Superior temporal gyrus (tissue), 1 donor: ENCODE data around the gene NRG3.

Experiments used
- DNase-seq: peaks from one replicate; pipeline ENCODE4 v3.0.0-alpha.2; 2016; ENCODE audit errors: extremely low spot score

Gene NRG3

DNA sequence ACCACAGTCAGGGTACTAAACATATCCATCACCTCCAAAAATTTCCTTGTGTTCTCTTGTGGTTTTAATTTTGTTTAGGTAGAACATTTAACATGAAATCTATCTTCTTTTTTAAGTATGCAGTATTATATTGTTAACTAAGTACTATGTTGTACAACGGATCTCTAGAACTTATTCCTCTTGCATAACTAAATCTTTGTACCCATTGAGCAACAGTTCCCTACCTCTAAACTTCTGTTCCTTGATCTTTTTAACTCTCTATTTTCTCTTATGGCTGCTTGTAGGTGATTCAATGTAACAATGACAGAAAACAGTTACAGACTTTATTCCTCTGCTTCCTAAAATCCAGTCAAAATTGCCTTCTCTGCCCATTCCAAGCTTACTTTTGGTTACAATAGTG is 9.9 kb downstream of the NRG3 start:
- no peak for DNase-seq

DNA sequence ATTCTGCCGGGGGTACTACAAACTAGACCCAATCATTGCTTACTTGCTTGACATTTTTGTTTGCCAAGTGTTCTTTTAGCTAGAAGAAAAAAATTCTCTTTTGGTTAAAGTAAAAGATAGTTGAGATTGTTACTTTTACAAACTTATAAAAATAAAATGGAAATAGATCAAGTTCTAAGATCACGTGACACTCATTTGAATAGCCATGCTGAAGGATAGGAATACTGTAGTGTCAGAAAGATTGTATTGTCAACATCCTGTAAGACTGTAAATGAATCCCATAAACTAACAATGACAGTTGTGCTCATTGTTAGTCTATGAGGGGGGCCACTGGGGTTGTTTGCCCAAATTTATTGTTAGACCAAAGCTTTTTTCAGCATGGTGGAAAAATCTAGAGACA is 10.5 kb downstream of the NRG3 start:
- DNase-seq = no peak

DNA sequence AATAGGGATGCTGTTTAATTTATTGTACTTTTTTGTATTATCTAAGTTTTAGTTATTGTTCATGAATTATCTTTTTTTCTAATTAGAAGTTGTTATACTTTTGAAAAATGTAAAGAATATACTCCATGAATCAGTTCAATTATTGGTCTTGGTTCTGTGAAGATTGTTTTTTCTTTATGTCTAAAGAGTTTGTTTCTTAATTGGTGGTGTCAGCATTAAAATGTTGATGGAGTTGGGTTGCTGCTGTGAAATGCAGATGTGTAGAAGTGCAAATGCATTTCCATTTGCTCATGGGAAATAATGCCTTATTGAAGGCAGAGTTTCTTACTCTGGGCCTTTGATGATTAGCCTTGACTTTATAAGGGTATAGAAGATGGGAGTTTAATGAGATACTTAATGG is 11.9 kb downstream of the NRG3 start:
- no peak for DNase-seq

DNA sequence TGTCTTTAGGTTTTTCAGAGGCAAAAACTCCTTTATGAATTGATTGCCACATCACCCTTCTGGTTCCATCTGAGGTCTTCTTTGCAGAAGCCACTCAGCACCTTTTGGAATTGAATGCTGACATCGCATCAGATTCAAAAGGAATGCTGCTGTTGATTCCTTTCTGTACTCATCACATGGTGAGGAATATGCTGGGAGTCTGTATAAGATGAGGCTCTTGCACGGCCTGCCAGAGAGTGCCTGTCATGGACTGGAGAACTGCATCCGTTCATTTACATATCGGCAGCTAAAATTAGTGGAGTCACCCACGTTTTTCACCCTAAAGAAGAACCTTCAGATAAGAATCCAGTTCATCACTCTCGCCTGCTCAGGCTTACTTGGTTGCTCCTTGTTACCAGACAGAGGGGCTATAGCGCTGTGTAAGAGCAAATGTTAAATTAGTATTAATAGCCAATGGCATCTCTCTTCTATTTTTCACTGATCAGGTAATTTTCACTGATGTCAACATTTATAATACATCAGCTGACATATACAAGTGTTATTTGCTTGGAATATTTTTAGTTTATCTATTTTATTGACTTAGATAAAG is 14.3 kb downstream of the NRG3 start:
- no peak for DNase-seq

DNA sequence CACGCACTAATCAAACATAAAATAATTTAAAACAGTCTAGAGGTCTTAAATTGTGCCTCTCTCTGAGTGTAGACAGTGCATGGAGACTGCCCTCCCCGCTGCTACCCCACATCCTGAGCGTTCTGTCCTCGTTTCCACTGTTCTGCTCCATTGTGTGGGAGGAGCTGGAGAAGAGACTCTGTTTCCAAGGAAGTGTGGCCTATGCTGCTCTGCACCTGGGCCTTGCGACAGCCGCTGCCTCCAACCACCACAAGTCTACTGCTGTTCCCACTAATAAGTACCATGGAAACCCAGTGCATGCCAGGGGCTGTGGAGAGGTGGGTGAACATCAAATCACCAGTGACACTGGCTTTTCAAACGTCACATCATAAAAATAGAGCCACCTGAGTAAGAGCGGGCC is 19.6 kb downstream of the NRG3 start:
- no peak for DNase-seq

DNA sequence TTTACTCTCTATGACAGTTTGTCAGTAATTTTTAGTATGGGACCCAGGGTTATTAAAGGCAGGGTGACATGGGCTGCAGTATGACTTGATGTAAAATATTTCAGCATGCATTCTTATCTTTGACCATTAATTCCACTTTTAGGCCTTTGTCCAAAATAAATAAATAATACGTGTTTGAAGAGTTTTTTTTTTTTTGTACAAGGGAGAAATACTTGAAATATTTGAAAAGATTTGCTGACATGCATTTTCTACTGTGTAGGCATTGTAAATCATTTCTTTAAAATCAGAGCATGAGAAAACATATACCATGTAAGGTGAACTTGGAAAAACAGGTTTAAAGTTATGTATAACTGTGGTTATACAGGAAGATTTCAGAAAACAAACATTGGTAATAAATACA is 23.5 kb downstream of the NRG3 start:
- no peak for DNase-seq

DNA sequence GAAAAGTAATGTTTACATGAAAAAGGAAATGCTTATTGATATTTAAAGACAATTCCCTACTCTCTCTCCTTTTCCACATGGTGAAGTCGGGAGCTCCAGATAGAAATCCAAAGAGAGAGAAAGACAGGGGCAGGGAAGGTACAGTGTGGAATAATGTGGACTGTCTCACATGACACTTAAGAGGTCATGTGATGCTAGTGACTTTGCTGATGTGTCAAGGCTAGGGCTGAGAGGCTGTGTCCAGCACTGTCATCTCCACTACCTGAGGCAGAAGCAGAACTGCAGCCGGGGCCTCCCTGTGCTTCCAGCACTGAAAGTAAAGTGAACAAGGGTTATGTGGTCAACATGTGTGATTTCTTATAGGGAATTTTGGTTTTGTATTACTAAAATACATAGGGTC is 26.0 kb downstream of the NRG3 start:
- no peak for DNase-seq

DNA sequence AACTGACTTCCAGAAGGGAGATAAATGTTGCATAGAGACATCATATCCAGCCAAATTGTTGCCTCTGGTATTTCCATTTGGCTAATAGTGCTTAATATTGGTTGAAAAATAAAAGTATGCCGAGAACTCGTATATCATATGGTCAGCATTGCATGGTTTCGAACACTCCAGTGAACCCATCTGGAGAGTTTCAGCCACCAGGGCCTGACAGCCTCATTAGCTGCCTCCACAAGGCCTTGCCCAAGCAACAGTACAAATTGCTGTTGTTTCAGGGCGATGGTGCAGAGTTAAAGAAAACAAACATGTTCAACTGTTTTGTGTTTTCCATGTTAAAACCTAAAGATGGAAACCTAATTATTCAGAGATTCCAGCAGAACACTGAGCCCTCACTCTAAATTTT is 28.5 kb downstream of the NRG3 start:
- no peak for DNase-seq

DNA sequence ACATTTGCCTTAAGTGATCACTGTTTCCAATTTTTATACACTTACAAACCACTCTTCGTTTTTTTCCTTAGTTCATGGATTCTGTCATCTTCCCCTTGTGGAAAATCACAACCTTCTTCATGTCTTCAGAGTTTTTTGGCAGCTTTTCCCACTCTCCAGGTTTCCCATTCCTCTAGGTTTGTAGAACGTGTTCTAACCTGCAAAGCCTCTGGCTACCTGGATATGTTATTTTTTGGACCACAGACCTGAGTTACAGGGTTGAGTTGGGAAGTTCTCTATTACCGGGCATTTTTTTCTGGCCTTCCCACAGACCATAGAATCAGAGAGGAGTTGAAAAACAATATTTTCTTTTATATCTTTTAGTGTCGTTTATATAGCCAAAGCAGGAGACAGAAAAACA is 30.2 kb downstream of the NRG3 start:
- DNase-seq = no peak

DNA sequence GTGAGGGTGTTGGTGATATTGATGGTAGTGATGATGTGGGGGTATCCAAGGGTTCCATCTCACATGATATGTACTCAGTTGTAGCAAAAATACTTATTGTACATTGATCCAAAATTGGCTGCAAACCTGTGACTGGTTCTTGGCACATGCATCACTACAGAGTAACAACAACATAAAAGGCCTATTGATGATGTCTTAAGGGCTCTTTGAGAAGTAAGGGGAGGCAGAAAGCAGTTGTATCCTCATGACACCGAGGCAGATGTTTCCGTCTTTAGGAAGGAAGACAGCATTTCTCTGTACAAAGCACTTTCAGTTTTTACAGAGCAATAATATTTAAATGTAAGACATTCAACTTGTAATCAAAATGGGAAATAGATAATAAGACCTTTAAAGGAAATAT is 34.5 kb downstream of the NRG3 start:
- DNase-seq = no peak

DNA sequence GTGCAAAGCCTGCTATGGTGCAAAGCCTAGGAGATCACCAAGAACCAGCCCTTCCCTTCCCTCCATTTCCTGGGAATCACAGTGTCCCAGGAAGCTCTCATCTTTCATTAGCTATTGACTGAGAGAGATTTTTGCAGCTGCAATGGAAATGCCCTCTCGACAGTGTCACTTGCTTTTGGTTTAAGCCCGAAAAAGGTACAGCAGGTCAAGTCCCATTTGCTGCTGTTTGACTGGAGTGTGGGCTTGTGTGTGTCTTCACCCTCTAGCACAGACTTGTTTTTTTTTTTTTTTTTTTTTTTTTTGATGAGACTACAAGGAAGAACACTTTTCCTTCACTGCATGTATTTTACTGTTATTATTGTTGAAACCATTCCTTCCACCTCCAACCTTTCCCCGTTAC is 36.3 kb downstream of the NRG3 start:
- no peak for DNase-seq

DNA sequence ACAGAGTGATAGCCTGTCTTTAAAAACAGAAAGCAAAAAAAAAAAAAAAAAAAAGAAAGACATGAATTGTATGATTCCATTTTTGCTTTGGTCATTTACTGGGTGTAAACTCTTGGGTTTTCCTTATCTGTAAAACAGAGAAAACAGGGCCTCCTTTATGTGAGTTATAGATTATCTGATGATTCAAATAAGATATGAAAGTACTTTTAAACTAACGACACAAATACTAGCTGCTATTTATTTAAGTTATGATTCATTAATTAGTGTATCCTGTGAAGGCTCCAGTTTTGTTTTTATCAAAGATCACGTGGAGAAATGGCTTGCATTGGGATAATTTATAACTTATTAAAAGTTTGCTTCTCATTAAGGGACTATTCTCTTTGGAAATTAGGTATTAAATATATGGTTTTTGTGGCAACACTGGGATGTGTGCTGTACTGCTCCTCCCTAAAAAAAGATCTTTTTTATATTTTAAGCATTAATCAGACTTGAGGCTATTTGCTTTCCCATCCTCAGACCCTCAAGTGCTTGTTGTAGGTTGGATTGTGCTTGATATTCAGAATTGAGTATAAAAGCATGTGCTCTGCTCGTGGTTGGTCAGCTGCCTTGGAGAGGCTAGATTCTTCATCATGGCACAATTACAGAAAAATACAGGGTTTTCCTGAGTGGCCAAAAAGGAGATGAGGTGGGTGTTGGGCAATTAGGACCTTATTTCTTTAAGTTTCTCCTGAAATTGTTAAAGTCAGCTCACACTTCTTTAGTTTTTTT is 39.9 kb downstream of the NRG3 start:
- DNase-seq = no peak

DNA sequence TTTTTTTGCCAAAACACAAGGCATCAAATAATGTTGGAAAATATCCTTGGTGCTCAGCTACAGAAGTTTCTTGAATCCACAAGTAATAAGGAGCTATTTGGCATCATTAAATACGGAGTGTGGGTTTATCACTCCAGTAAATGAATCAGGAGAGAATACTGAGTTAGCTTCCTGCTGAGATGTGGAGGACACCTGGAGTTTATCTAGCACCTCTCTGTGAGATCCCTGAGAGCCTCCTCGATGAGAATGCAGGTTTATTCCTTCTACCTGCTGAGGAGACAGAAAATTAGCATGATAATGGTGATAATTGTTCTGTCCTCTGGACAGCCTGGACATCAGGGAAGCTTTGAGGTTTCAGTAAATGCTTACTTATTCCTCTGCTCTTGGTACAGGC is 40.5 kb downstream of the NRG3 start:
- no peak for DNase-seq

DNA sequence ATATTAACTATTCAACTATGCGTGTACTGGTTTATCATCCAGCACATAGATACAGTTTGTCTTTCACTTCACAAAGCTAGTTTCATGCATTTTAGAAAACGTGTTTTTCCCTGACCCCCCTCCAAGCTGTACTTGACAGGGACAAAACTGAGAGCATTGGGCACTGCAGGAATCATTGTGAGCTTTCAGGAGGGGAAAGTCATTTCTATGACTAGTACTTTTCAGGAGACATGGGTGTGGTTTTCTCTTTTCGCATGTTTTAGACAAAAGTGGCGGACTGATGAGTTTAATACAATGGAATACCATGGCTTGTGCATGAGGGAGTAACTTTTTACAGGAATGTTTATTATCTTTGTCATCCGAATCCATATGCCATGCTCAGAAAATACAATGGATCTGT is 42.7 kb downstream of the NRG3 start:
- no peak for DNase-seq

DNA sequence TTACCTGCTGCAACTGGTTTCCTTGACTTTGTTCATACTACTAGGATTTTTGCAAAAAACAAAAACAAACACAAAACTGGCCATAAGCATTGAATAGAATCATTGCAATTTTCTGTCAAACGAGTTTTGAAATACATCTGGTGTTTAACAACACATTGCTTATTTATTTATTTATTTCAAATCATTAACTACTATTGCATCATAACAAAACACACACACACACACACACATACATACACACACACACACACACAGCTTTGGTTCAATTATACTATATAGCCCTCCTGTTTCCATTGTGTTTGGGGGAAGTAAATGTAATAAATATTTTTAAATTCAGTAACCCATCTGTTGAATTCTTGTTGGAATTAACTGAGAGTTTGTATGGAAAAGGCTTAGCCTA is 43.8 kb downstream of the NRG3 start:
- DNase-seq = no peak

DNA sequence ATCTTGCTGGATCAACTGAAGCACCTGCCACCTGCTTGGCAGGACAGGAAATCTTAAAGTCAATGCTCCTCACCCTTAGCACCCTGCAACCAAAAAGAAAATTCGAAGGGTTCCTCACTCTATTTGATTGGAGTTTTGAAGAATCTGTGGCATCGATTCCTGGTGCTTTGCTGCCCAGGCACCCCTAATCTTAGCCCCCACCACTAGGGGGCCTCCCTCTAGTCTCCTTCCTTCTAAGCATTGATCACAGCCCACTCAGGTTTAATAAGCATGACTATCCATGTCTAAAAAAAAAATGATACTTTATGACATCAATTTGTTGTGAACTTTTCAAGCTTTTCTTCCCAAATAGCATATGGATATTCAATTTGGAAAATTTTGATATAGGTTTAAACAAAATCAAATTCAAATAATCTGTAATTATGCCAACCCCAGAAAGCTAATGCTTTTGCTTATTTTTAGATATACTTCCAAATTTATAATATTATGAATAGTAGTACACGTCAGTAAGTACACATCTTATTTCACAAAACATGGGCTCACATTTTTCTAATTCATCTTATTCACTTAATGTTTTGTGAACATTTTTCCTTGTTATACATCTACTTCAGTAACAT is 45.3 kb downstream of the NRG3 start:
- DNase-seq = no peak

DNA sequence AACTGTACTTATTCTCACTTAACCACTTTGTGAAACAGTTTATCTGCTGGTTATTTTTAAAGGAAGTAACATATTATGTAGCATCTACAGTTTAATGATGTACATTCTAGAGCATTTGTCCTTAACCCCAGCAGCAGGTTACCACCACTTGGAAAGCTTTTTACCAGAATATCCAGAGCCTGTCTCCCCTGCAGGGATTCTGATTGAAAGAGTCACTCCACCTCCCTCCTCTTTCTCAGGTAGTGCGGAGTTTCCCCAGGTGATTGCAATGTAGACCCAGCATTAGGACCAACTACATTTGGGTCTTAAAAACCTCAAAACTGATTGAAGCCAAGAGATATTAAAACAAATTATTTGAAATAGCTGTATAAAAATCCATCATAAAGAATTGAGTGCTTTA is 53.1 kb downstream of the NRG3 start:
- no peak for DNase-seq

DNA sequence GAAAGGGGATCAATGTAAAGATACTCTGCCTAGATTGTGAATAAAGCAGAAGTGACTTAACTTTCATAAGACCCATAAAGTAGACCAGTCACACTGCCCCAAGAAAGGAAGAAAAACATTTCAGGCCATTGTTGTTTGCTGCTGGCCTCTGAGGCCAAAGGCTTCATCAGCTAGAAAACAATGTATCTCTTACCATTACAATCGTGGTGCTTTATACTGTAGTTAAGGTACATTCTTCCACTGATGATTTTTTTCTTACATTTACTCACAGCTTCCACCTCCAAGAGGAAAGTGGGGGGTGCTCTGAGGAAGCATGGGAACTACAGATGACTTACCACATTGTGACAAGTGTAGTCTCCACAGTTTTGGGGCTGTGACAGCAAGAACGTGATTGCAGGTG is 68.6 kb downstream of the NRG3 start:
- no peak for DNase-seq

DNA sequence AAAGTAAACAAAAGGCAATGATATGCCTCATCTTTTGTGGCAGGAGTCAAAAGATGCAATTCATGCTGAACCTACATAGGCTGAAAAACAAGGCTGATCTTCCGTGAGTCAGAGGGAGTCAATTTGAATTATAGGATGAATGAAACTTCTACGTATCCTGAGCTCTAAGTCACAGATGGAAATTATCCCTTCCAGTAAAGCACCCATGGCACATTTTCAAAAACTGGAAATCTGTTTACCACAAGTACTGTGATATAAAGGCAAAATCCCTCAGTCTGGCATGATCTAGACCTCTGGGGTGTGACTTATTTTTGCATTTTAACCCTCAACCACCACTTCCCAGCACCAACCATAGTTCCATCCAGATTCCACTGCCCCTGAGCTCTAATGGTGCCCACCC is 69.6 kb downstream of the NRG3 start:
- no peak for DNase-seq

DNA sequence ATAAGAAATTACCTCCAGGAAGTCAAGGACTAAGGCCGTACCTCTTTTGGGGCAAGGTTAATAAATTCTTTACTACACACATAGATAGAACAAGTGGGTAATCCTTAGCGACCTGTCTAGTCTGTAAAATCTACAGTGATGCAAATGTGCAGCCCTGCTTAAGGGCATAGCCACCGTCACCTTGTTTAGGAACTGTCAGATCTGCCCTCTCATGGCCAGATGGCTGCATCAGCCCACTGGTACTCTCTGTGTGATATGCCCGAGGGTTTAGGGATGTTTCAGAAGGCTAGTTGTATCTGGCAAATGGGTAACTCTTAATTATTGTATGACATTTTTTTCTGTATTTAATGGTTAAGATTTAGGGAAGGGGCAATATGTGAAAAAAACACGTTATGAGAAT is 74.3 kb downstream of the NRG3 start:
- no peak for DNase-seq

DNA sequence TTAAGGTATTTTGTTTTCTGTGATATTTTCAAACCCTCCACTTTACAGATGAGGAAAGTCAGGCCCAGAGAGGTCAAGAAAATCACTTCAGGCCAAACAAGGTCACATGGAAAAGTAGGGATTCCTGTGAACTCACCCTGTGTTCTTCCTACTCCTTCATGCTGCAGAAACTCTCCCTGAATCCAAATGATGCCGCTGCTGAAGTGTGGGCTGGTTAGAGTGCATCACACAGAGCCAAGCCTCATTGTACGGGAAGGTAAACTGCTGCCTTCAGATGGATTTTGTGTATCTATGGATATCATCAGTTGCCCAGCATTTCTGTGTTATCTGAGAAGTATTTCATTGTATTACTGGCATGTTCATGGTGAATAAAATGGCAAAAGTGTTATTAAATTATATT is 75.4 kb downstream of the NRG3 start:
- no peak for DNase-seq

DNA sequence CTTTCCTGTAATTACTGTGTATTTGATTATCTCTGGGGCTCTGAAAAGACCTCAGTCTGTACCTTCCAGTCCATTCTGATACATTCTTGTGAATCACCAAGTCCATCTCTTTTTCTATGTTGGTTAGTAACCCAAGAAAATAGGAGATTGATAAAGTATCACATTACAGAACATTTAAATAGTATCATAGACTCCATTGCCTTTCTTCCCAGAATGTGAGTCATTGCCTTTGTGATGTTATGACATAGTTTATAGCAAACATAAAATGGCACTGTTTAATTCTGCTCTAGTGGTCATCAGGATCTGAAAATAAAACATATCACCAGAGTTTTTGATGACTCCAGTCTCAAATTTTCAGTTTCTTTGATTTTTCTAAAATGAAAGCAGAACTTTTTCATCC is 78.4 kb downstream of the NRG3 start:
- DNase-seq = no peak

DNA sequence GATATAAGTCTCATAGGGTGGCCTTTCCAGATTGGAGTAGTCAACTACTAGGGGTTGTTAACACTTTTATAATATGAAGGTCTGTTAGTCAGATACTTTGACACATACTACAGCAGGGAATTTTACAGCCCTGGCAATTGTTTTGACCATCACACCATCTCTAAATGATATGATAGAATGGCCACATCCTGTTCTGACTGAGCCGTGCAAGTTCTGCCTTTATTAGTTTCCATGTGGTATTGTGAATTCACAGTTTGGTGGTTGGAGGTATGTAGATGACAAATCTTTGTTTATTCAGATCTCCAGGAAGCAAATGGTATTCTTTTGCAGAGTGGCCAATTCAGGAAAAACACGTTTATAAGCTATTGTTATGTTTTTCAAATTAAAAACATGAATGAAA is 83.0 kb downstream of the NRG3 start:
- DNase-seq = no peak

DNA sequence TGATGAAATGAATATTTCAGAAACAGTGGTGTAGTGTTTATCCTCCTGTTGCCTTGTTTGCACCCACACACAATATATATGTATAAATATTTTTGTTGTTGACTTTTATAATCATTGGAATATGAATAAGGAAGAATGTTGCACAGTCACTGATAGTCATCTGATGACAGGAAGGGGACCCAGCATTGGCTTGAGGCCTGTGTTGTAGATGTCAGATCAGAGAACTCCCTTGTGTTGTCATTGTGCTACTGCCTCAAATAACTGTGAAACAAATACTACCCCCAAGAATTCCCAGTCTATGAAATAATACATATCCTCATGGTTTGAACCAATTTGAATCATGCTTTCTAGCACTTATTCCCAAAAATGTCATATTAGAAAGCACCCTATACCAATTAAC is 84.0 kb downstream of the NRG3 start:
- DNase-seq = no peak
